GM12864 (cell line): Measurements from ENCODE around the gene IGFBP6.

Source experiments
- DNase-seq: peaks from one replicate; pipeline ENCODE4 v3.0.0-alpha.2; 2011; ENCODE audit warnings: low read depth
- H3K4me3 ChIP-seq: 2 replicates; pipeline ENCODE4 v1.5.1; 2011; ENCODE audit warnings: mild to moderate bottlenecking, low read depth, low read length, control low read depth
- TF ChIP-seq, protein P1 (sequence below): IDR thresholded peaks from 2 replicates; pipeline ENCODE4 v1.5.1; 2011; ENCODE audit warnings: low read depth, mild to moderate bottlenecking, moderate library complexity, low read length, control low read depth, inconsistent platforms; ENCODE audit errors: missing control alignments

IGFBP6 gene

DNA sequence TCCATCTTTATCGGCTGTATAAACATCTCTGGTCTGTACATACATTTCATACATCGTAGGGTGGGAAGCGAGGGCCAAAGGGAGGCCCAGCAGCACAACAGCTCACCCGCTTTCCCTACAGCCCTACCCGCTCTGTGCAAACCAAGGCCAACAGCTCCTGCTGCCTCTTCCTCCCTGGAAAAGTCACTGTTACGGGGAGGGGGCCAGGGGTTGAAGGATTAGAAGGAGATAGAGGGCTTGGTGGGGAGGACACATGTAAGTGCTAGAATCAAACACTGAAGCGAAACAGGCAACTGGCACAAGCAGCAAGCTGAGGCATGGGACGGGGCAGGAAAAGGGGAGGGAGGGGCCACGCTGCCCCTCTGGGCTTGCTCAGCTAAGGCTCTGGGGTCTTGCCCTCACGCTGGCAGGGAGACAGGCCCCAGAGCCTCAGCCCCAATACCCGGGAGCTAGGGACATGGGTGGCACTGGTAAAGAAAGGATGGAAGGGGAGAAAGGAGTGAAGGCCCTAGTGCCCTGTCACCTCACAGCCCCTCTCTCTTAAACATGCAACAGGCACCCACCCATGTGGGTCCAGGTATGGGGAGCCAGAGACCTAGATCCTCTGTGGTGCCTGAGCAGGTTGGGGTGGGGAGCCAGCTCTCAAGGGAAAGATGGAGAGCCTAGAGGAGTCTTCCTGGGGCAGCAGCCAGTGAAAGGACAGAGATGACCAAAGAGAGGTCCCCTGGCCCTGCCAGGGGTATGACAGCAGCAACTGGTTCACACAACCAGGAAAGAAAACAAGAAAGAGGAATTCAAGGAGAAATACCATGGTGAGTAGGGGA is 32.6 kb upstream of the IGFBP6 start:
- H3K4me3 ChIP-seq, result no peak overlapping the region
- TF ChIP-seq, protein P1, sequence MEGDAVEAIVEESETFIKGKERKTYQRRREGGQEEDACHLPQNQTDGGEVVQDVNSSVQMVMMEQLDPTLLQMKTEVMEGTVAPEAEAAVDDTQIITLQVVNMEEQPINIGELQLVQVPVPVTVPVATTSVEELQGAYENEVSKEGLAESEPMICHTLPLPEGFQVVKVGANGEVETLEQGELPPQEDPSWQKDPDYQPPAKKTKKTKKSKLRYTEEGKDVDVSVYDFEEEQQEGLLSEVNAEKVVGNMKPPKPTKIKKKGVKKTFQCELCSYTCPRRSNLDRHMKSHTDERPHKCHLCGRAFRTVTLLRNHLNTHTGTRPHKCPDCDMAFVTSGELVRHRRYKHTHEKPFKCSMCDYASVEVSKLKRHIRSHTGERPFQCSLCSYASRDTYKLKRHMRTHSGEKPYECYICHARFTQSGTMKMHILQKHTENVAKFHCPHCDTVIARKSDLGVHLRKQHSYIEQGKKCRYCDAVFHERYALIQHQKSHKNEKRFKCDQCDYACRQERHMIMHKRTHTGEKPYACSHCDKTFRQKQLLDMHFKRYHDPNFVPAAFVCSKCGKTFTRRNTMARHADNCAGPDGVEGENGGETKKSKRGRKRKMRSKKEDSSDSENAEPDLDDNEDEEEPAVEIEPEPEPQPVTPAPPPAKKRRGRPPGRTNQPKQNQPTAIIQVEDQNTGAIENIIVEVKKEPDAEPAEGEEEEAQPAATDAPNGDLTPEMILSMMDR, result no peak
- DNase-seq, result no peak

DNA sequence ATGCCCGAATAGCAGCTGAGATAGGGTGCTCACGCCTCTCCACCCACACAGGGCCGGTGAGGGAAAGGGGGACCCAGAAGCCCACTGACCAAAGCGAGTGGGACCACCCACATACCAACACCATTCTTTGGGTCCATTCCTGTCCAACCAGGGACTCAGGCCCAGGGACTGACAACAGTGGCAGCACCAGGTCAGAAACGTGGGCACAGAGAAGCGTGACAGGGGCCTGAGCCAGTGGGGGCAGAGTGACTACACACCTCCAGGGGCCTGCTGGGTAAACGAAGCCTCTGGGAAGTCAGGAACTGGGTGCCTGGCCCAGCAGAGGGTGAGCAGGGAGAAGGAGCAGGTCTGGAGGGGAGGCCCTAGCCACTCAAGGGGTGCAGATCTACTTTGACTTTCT is 32.0 kb upstream of the IGFBP6 start:
- DNase-seq, result no peak
- TF ChIP-seq, protein P1, result no peak
- no peak overlapping the region for H3K4me3 ChIP-seq

DNA sequence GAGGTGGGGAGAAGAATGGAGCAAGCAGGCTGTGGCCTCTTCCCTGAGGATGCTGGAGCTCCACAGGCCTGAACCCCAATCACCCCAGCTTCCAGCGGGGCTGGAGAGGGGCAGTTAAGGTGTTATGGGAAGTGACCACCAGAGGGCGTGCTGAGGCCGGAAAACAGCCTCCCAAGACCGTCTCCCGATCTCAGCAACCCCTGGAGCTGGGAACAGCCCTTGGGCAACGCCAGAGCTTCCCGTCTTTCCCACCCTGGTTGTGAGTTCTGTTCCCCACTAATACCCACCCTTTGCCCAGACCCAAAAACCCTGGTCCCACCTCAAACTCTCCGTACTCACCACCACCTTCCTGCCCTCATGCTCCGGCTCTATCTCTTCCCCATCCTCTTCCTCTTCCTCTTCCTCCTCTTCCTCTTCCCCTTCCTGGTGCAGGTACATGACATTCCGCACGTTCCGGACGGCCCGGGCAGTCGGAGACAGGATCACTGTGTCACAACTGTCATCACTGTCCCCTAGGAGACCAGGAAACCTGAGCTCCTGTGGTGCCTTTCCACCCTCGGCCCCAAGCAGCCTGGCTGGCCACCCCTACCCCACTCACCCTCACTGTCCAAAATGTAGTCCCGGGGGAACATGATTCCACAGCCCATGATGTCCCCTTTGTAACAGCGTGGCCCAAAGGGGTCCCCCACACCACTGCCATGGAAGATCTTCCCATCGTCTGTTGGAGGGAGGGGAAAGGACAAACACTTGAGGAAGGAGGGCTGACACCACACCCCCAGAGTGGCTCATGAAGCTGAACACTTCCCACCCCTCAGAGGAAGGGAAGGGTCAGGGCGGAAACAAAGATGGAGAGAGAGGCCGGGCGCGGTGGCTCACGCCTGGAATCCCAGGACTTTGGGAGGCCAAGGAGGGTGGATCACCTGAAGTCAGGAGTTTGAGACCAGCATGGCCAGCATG is 31.2 kb upstream of the IGFBP6 start:
- no peak overlapping the region for H3K4me3 ChIP-seq
- DNase-seq, result no peak
- TF ChIP-seq, protein P1, result peak; percentile 95

DNA sequence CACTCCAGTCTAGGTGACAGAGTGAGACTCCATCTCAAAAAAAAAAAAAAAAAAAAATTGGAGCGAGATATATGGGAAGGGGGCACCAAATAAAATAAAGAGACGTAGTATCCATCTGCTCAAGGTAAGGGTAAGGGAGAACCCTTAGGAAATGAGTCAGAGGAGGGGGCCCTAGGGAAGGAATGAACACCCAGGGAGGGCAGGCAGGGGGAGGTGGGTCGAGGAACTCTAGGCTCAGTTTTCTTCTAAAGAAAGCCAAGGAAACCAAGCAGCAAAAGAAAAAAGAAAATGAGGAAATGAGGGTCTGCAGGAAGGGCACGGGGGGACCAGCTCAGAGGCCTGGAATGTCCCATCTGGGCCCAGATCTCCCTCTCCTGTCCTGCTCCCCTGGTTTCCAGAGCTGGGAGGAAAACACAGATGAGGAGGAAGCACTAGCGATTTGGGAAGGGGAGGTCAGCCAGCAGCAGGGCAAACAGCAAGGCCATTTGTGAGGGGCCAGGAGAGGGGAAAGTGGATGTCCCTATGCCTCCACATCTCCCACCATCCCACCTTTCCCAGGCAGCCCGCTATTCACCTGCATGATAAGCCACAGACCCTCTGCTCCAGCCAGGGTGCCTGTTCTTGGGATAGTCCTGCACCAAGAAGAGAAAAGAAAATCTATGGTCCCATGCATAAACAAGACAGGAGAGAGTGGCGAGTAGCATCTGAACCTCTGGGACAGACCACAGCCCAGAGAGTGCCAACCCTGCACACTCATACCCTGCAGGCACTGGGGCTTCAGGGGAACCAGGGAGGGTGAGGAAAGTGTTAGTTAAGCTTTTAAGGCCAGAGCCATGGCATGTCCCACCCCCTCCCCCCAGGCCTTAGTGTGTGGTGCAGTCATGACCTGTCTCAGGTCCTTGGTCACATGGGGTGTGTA is 30.1 kb upstream of the IGFBP6 start:
- TF ChIP-seq, protein P1, result no peak
- no peak overlapping the region for H3K4me3 ChIP-seq
- no peak for DNase-seq

DNA sequence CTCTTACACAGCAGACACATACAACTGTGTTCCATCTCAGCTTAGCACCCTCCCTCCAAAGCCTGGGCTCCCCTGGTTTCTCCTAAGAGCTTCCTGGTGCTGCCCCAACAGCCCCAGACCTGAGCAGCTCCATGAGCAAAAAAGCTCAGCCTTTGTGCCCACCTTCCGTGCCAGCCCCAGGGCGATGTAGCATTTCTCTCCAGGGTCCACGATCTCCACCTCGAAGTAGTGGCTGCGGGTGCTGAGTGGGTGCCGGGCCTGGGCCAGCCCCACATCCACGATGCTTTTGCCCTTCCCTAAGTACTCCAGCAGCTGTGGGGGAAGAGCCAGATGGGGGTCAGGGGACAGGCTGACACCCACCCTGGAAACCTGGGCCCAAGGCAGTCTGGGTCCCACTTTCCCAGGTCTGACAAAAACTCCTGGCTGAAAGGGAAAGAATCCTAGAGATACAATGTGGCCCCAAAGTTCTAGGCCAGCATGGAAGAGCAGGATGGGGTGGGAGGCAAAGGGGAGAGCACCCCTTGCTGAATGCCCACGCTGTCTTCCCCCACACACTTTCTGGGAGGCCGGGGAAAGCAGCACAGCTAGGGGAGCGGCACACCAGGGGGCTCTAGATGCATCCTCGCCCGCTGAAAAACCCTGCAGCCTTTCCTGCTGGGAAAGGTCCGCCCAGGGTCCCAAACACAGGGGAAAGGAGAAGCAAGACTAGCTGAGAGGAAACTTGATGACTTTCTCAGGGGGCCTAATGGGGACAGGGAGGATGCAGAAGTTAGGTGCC is 29.3 kb upstream of the IGFBP6 start:
- DNase-seq, result no peak
- TF ChIP-seq, protein P1, result no peak
- H3K4me3 ChIP-seq, result no peak overlapping the region
